Stomach smooth muscle (tissue), 2 donors: ENCODE results near the gene NSG1.

ENCODE experiments used
- H3K27ac ChIP-seq: one replicate; pipeline ENCODE4 v1.7.0; 2013; ENCODE audit warnings: mild to moderate bottlenecking, low read length, inconsistent platforms
- H3K27me3 ChIP-seq, 2 donors: one replicate each; pipeline ENCODE4 v1.7.0; 2013; ENCODE audit warnings: low read length in 2 of 2; ENCODE audit not compliant: insufficient read depth in 2 of 2, control insufficient read depth in 1 of 2
- H3K36me3 ChIP-seq, 2 donors: one replicate each; pipeline ENCODE4 v1.7.0; 2013; ENCODE audit warnings: low read length in 2 of 2; ENCODE audit not compliant: control insufficient read depth in 2 of 2, insufficient read depth in 2 of 2
- H3K4me1 ChIP-seq: one replicate; pipeline ENCODE4 v1.7.0; 2013; ENCODE audit warnings: low read length; ENCODE audit not compliant: control insufficient read depth, insufficient read depth
- H3K4me3 ChIP-seq, 2 donors: one replicate each; pipeline ENCODE4 v1.7.0; 2013; ENCODE audit warnings: low read length in 2 of 2
- H3K9ac ChIP-seq, 2 donors: one replicate each; pipeline ENCODE4 v1.7.0; 2013; ENCODE audit warnings: low read length in 2 of 2, mild to moderate bottlenecking in 1 of 2
- H3K9me3 ChIP-seq, 2 donors: one replicate each; pipeline ENCODE4 v1.7.0; 2013; ENCODE audit warnings: low read length in 2 of 2; ENCODE audit not compliant: control insufficient read depth in 2 of 2
- donor health status: healthy.
- donor health status: Pancreatic carcinoma.

The NSG1 gene

DNA sequence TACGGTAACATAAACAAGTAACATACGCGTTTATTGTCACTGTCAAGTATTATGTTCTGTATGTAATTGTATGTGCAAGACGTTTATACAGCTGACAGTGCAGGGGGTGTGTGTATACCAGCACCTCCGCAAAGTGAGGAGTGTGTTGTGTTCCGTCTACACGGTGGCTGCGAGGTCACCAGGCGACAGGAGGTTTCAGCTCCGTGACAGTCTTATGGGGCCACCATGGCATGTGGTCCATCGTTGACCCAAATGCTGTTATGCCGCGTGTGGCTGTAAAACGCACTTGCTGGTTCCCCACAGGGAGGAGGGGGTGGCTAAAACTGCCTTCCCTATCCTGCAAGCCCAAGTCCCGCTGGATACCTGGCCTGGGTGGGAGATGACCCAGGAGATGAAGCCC lies 25.0 kb downstream of the NSG1 start:
- Histone ChIP-seq H3K36me3 (peaks cover 0 to 2% of the 10 kb centered on the region in 2 donors), H3K4me1 (no peaks in the 10 kb centered on the region), H3K9me3 (no peaks in the 10 kb centered on the region), H3K9ac (no peak overlapping the region), H3K27ac (no peak overlapping the region), H3K27me3 (peaks cover 0 to 4% of the 10 kb centered on the region in 2 donors), H3K4me3 (no peak overlapping the region)

DNA sequence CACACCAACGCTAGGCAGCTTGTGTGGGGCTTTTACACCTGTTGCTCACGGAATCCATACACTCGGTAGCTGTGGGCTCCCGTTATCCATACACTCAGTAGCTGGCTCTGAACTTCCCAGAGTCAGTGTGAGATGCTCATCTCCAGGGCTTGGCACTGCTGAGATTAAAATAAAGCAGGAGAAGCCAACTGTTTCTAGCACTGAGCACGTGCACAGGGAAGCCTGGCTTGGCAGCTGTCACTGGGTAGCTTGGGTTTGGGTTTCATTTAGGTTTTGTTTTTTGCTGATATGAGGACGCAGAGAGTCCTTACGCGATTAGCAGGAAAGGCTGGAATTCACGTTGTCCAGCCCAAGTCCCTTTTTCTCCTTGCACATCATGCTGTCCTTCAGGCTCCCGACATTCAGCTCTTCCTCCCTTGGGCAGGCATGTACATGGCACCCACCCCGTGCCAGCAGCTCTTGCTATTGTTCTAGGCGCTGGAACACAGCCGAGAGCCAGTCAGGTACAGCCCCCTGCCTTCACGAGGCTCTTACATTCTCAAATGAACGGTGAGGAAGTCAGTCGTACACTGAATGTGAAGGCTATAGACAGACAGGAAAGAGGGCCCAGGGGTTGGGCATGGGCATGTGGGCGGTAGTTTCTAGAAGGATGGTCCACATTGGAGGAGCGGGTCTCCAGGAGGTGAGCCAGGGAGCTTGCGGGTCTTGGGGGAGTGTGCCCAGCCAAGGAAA lies 25.9 kb downstream of the NSG1 start:
- H3K9ac ChIP-seq = no peak overlapping the region
- H3K4me3 ChIP-seq = no peak overlapping the region
- no peak overlapping the region for H3K27ac ChIP-seq
- H3K4me1 ChIP-seq = no peaks in the 10 kb centered on the region
- no peaks in the 10 kb centered on the region for H3K9me3 ChIP-seq
- H3K36me3 ChIP-seq = peaks cover 0 to 2% of the 10 kb centered on the region in 2 donors
- no peaks in the 10 kb centered on the region for H3K27me3 ChIP-seq

DNA sequence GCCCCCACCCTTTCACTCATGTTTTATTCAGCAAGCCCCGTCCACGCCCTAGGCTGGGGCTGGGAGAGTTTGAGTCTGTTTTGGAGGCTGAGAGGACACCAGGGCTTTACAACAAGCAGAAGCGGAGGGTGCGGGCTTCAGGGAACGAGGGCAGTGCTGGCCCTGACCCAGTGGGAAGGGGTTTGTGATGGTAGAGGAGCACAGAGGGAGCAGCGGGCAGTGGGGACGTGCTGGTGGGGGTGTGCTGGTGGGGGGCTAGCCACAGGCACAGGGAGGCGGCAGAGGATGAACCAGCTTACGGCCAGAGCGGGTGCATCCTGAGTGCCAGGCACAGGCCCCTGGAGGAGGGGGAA lies 26.4 kb downstream of the NSG1 start:
- H3K36me3 ChIP-seq = peaks cover 4 to 5% of the 10 kb centered on the region in 2 donors
- H3K9ac ChIP-seq = no peak overlapping the region
- H3K4me1 ChIP-seq = no peaks in the 10 kb centered on the region
- no peak overlapping the region for H3K4me3 ChIP-seq
- no peaks in the 10 kb centered on the region for H3K27me3 ChIP-seq
- no peaks in the 10 kb centered on the region for H3K9me3 ChIP-seq
- no peak overlapping the region for H3K27ac ChIP-seq

DNA sequence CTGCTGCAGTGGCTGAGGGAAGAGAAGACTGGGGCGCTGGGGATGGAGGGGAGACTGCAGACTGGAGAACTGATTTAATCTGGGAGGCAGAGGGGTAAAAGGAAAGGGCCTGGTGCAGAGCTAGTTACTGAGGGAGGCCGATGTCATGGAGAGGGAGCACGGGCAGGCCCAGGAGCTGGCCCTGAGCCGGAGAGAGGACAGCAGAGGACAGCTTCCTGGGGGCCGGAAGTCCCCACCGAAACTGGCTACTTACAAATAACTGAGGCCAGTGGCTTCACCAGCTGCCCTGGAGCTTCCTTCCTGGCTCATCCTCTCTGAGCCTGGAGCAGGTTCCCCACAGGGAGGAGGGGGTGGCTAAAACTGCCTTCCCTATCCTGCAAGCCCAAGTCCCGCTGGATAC lies 26.9 kb downstream of the NSG1 start:
- H3K27ac ChIP-seq = no peak overlapping the region
- H3K27me3 ChIP-seq = no peaks in the 10 kb centered on the region
- H3K9ac ChIP-seq = no peak overlapping the region
- peaks cover 8 to 9% of the 10 kb centered on the region in 2 donors for H3K36me3 ChIP-seq
- H3K9me3 ChIP-seq = no peaks in the 10 kb centered on the region
- H3K4me3 ChIP-seq = no peak overlapping the region
- no peaks in the 10 kb centered on the region for H3K4me1 ChIP-seq

DNA sequence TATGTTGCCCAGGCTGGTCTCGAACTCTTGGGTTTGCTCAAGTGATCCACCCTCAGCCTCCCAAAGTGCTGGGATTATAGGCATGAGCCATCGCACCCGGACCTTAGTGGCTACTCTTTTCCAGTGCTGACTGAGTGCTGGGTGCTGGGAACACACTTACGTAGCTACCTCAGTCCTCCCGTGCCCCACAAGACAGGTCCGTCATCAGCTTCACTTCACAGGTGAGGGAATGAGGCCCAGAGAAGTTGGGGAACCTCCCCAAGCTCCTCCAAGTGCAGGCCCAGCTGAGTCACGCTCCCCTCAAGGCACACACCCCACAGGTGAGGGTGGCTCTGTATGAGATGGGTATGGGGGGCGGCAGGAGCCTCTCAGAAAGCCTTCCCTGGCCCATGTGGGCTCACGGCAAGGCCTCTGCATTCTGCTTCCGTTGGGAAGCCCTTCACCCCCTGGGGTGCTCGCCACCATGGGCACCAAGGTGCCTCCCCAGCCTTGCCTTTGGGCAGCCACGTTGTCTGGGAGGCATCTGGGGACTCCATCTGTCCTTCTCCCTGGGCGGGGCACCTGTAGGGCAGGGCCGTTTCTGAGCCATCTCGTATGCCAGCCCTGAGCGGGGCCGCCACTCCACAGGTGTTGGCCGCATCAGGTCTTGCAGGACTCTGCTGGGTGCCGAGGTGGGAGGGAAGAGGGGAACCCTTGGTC lies 28.4 kb downstream of the NSG1 start:
- Histone ChIP-seq H3K36me3 (peaks cover 19 to 22% of the 10 kb centered on the region in 2 donors), H3K4me3 (no peak overlapping the region)

DNA sequence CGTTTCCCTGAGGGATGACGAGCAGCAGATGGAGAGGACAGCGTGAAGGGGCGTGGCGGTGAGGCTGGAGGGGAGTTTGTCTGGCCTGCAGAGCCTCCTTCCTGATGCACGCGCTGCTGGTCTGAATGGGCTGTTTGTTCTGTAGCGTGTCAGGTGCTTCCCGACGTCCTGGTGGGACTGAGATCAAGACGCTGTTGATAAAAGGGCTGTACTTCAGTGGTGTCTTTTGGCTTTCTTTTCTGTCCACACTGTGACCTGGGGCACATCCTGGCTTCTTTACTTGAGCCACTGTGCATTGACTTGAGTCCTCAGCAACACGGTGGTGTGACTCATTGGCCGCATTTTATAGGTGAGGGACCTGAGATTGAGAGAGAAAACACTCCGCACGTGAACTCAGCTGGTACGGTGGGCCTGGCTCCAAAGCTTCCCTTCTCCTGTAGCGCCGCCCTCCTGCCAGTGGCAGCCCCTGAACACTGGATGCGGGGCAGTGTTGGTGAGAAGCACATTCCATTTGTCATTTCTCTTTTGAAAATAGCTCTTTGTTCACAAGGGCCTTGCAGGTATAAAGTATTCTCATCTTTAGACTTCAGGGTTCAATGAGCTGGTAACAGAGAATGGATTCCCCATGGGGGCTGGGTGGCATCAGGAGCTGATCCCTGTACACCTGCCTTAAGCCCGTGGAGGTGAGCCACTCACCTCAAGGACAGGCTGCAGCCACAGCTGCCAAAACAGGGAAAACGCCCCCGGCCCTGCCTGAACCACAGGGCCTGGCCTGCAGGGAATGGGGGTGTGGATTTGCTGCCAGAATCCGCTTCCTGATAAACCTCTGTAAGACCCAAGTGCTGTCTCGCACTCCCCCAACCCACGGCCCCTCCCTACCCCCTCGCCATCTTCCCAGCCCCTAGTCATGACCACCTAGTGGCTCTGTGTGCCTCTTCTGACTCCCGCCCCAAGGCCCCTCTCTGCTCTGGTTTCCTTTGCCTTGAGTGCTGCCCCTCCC lies 29.2 kb downstream of the NSG1 start:
- no peak overlapping the region for H3K9ac ChIP-seq
- no peak overlapping the region for H3K4me3 ChIP-seq
- H3K4me1 ChIP-seq = no peaks in the 10 kb centered on the region
- H3K27me3 ChIP-seq = no peaks in the 10 kb centered on the region
- H3K9me3 ChIP-seq = no peaks in the 10 kb centered on the region
- H3K36me3 ChIP-seq = peaks cover 22 to 27% of the 10 kb centered on the region in 2 donors
- no peak overlapping the region for H3K27ac ChIP-seq

More for the DNA sequence above, 28.4 kb downstream of the NSG1 start:
- Histone ChIP-seq H3K4me1 (no peaks in the 10 kb centered on the region), H3K9ac (no peak overlapping the region), H3K9me3 (no peaks in the 10 kb centered on the region), H3K27me3 (no peaks in the 10 kb centered on the region), H3K27ac (no peak overlapping the region)

DNA sequence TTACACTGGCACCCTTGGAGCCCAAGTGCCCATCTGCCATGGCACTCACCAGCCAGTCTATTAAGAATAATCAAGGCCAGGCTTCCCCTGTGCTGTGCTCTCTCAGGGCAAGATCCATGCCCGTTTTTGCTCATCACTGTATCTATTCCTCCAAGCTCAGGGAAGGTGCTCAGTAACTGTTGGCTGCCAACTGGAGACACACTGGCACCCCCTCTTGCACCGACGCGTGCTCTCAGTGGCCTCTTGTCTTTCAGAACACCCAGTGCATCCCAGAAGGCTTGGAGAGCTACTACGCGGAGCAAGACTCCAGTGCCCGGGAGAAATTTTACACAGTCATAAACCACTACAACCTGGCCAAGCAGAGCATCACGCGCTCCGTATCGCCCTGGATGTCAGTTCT lies 30.1 kb downstream of the NSG1 start:
- Histone ChIP-seq H3K9me3 (no peaks in the 10 kb centered on the region), H3K4me3 (no peak overlapping the region), H3K27me3 (no peaks in the 10 kb centered on the region), H3K4me1 (no peaks in the 10 kb centered on the region), H3K27ac (no peak overlapping the region), H3K36me3 (peaks cover 22 to 27% of the 10 kb centered on the region in 2 donors), H3K9ac (no peak overlapping the region)

DNA sequence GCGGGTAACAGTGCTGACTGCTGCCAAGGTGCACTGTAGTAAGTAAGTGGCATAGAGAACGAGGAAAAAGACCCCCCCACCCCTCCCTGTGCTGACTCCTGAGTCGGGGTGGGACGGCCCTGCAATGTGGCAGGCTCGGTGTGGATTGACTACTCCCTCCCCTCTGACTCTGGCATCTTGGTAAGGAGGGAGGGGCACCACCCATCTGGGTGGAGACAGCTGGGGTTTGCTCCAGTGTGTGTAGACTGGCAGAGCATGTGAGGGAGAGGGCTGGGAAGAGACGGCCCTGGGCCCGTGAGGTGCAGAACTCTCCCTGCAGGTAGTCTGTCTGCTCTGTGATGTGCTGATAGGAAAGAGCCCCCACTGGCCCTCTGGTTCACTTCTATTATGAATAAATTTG lies 31.0 kb downstream of the NSG1 start:
- Histone ChIP-seq H3K9me3 (no peaks in the 10 kb centered on the region), H3K27ac (no peak overlapping the region), H3K36me3 (peaks cover 23 to 28% of the 10 kb centered on the region in 2 donors), H3K4me3 (no peak overlapping the region), H3K4me1 (no peaks in the 10 kb centered on the region), H3K9ac (no peak overlapping the region), H3K27me3 (no peaks in the 10 kb centered on the region)

DNA sequence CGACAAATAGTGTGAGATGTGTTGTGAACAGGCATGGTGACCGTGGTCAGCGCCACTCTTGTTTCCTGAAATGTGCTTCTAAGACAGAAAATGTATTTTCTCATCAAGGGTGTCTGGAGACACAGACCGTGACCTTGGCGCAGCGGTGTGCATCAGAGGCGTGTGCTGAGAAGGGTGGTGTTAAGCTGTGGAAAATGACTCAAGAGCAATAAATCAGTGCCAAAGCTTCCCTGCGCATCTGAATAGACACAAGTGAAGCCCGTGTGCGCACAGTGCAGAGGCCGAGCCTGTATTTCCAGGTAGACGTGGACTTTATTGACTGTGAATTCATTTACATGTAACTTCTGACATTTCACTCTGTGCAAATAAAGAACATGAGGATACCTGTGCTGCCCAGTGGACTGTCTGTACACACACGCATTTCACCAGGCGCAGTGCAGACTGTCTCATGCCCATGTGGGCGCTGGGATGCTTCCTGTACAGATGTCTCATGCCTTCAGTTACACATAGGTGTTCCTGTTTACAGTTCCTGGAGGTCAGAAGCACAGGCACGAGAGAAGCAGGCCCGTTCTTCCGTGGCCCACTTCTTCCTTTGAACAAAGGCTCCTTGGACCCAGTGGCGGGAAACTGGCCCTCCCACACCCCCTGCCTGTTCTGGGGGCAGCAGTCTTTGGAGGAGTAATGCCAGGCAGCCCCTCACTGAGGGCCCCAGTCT lies 31.9 kb downstream of the NSG1 start:
- Histone ChIP-seq H3K27me3 (no peaks in the 10 kb centered on the region), H3K9me3 (no peaks in the 10 kb centered on the region), H3K9ac (no peak overlapping the region), H3K36me3 (peaks cover 26 to 35% of the 10 kb centered on the region in 2 donors), H3K27ac (no peak overlapping the region), H3K4me3 (no peak overlapping the region), H3K4me1 (no peaks in the 10 kb centered on the region)

DNA sequence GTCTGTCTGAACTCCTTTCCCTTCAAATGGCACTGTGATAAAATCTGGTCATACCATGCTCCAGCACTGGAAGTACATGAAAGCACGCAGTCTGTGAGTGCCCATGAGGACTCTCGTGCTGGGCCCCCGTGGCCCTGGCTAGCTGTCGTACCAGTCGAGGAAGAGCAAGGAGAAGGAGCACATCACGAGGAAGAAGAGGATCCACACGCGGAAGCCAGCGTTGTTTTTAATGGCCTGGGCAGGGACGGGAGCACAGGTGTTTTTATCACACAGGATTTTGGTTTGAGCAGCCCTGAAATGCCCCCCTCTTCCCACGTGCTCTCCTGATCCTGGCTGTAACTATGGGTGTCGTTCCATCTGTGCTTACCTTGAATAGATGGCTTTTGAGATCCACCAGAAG lies 33.0 kb downstream of the NSG1 start:
- H3K9me3 ChIP-seq = no peaks in the 10 kb centered on the region
- H3K9ac ChIP-seq = no peak overlapping the region
- no peak overlapping the region for H3K27ac ChIP-seq
- H3K36me3 ChIP-seq = peaks cover 26 to 40% of the 10 kb centered on the region in 2 donors
- H3K4me3 ChIP-seq = no peak overlapping the region
- no peaks in the 10 kb centered on the region for H3K4me1 ChIP-seq
- no peaks in the 10 kb centered on the region for H3K27me3 ChIP-seq
